ENCODE measurements around the gene RFNG.

RFNG gene

GRCh38 chr17:82056729-82057621 lies 5.4 kb upstream of the RFNG start:
- DNase-seq (ENCODE audit: low spot score) = no peak

GRCh38 chr17:82055965-82056728 lies 4.5 kb upstream of the RFNG start:
- no peak for TF ChIP-seq CTCF (IDR thresholded peaks at IDR 0.05; ENCODE audit: extremely low read depth, missing control alignments)
- DNase-seq (ENCODE audit: low spot score) = no peak

More at GRCh38 chr17:82056729-82057621, 5.4 kb upstream of the RFNG start:
- no peak for TF ChIP-seq CTCF (IDR thresholded peaks at IDR 0.05; ENCODE audit: extremely low read depth, missing control alignments)

- TF ChIP-seq CTCF (IDR thresholded peaks at IDR 0.05; ENCODE audit: extremely low read depth, missing control alignments) = no peak
- DNase-seq (ENCODE audit: low spot score) = no peak
Observed at GRCh38 chr17:82055023-82055964, 3.7 kb upstream of the RFNG start.

GRCh38 chr17:82054351-82055022 lies 2.9 kb upstream of the RFNG start:
- DNase-seq (ENCODE audit: low spot score) = no peak
- TF ChIP-seq CTCF (IDR thresholded peaks at IDR 0.05; ENCODE audit: extremely low read depth, missing control alignments) = no peak

- no peak for DNase-seq (ENCODE audit: low spot score)
- TF ChIP-seq CTCF (IDR thresholded peaks at IDR 0.05; ENCODE audit: extremely low read depth, missing control alignments) = no peak
Observed at GRCh38 chr17:82053556-82054263, 2.1 kb upstream of the RFNG start.

GRCh38 chr17:82053130-82053529 lies 1.5 kb upstream of the RFNG start:
- no peak for DNase-seq (ENCODE audit: low spot score)
- no peak for TF ChIP-seq CTCF (IDR thresholded peaks at IDR 0.05; ENCODE audit: extremely low read depth, missing control alignments)

Data from GM20000 (cell line).